Measurements from ENCODE around the gene SLC45A3. TPM values are rescaled to one million over a fixed set of nuclear protein-coding genes. Genes with fewer than 3 reads are reported as not detected.
"Not testable (repeated sequence)": the region's sequence is repeated elsewhere in the genome, so short reads cannot be mapped to it uniquely, and the experiment has no call there.

The SLC45A3 gene
- total RNA-seq, 1 experiment from 2014 or later, result 16.7 TPM

GRCh38 chr1:205725514-205725913 is 45.2 kb upstream of the SLC45A3 start:
- no peak overlapping the region for H3K18ac ChIP-seq (ENCODE audit: insufficient read length, low read depth, low read length)
- H3K14ac ChIP-seq (ENCODE audit: insufficient read depth, low read length), result no peak overlapping the region
- H3K56ac ChIP-seq (ENCODE audit: insufficient read length, low read depth, low read length), result no peak overlapping the region
- H2AK5ac ChIP-seq (ENCODE audit: insufficient read length, low read length), result no peak overlapping the region
- H3T11ph ChIP-seq (ENCODE audit: low read length), result no peak overlapping the region
- H3K79me1 ChIP-seq (ENCODE audit: insufficient read depth, low read depth, low read length, poor library complexity, severe bottlenecking), result no peaks in the 10 kb centered on the region
- H3K9ac ChIP-seq (ENCODE audit: extremely low read depth, insufficient read length, low read length), result no peak overlapping the region
- H3K27ac Mint-ChIP-seq, result no peak overlapping the region; a peak in 2 of 7 replicates
- no peaks in the 10 kb centered on the region for H3K27me3 Mint-ChIP-seq (ENCODE audit: low read depth)
- H3K36me3 Mint-ChIP-seq (ENCODE audit: insufficient read depth in 1 of 3, low read depth in 3 of 3), result peaks cover 34 to 83% (median 75%) of the 10 kb centered on the region in 3 experiments
- no peaks in the 10 kb centered on the region; the same call in 1 of the 2 replicates for H3K4me1 ChIP-seq (ENCODE audit: insufficient read depth, low read length)
- H2BK15ac ChIP-seq (ENCODE audit: low read depth, low read length), result no peak overlapping the region
- H2AFZ ChIP-seq (ENCODE audit: low read length), result no peak overlapping the region
- H3K23me2 ChIP-seq (ENCODE audit: insufficient read length, low read depth, low read length, poor library complexity, severe bottlenecking), result no peaks in the 10 kb centered on the region
- H3K4me3 Mint-ChIP-seq, result no peak overlapping the region
- H4K8ac ChIP-seq (replicated peaks; ENCODE audit: insufficient read length, low read depth, low read length), result no peak overlapping the region
- no peak overlapping the region for H2BK12ac ChIP-seq (ENCODE audit: insufficient read length, low read depth, low read length)
- H4K91ac ChIP-seq (ENCODE audit: insufficient read length, low read depth, low read length), result no peak overlapping the region
- H3K79me2 ChIP-seq (ENCODE audit: insufficient read depth, low read length), result no peaks in the 10 kb centered on the region; the same call in 1 of the 2 replicates
- H2BK20ac ChIP-seq (ENCODE audit: low read depth, low read length, poor library complexity, severe bottlenecking), result no peak overlapping the region
- H3K23ac ChIP-seq (ENCODE audit: insufficient read length, low read depth, low read length), result no peak overlapping the region
- no peak overlapping the region for H3K27ac ChIP-seq (ENCODE audit: insufficient read length, low read depth, low read length)
- H3K4ac ChIP-seq (ENCODE audit: low read depth, low read length), result no peak overlapping the region
- H3K4me1 Mint-ChIP-seq, result no peaks in the 10 kb centered on the region
- H3K9me3 ChIP-seq (ENCODE audit: control insufficient read depth, low read depth, low read length), result no peaks in the 10 kb centered on the region
- no CpG with 5 or more reads among the region's 1 CpG for whole genome bisulfite sequencing (ENCODE audit: extremely low coverage, insufficient read length, low lambda C conversion rate)
- TF ChIP-seq, protein P1, sequence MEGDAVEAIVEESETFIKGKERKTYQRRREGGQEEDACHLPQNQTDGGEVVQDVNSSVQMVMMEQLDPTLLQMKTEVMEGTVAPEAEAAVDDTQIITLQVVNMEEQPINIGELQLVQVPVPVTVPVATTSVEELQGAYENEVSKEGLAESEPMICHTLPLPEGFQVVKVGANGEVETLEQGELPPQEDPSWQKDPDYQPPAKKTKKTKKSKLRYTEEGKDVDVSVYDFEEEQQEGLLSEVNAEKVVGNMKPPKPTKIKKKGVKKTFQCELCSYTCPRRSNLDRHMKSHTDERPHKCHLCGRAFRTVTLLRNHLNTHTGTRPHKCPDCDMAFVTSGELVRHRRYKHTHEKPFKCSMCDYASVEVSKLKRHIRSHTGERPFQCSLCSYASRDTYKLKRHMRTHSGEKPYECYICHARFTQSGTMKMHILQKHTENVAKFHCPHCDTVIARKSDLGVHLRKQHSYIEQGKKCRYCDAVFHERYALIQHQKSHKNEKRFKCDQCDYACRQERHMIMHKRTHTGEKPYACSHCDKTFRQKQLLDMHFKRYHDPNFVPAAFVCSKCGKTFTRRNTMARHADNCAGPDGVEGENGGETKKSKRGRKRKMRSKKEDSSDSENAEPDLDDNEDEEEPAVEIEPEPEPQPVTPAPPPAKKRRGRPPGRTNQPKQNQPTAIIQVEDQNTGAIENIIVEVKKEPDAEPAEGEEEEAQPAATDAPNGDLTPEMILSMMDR (conservative IDR thresholded peaks at IDR 0.05), result no peak
- no peak for DNase-seq
- H3K9me3 Mint-ChIP-seq, result no peaks in the 10 kb centered on the region
- no peaks in the 10 kb centered on the region for H4K20me1 ChIP-seq (ENCODE audit: control insufficient read depth, insufficient read depth, insufficient read length)
- H4K5ac ChIP-seq (ENCODE audit: insufficient read length, low read depth, low read length), result no peak overlapping the region
- no peak overlapping the region for H2BK5ac ChIP-seq (ENCODE audit: insufficient read length, low read length)
- H2BK120ac ChIP-seq (ENCODE audit: low read depth, low read length, poor library complexity, severe bottlenecking), result no peak overlapping the region
- H3K4me2 ChIP-seq (ENCODE audit: insufficient read depth, insufficient read length, low read length), result no peak overlapping the region
- no peaks in the 10 kb centered on the region for H3K27me3 ChIP-seq (ENCODE audit: insufficient read depth, low read length)

- not testable (repeated sequence) for H3T11ph ChIP-seq (ENCODE audit: low read length); H3K56ac ChIP-seq (ENCODE audit: insufficient read length, low read depth, low read length); H3K27ac Mint-ChIP-seq; H3K27me3 ChIP-seq (ENCODE audit: insufficient read depth, low read length); H3K23ac ChIP-seq (ENCODE audit: insufficient read length, low read depth, low read length); H3K4me2 ChIP-seq (ENCODE audit: insufficient read depth, insufficient read length, low read length); H3K9me3 Mint-ChIP-seq; H3K23me2 ChIP-seq (ENCODE audit: insufficient read length, low read depth, low read length, poor library complexity, severe bottlenecking); H3K18ac ChIP-seq (ENCODE audit: insufficient read length, low read depth, low read length); H3K4me1 ChIP-seq (ENCODE audit: insufficient read depth, low read length); H2AFZ ChIP-seq (ENCODE audit: low read length); H3K9me3 ChIP-seq (ENCODE audit: control insufficient read depth, low read depth, low read length); H3K14ac ChIP-seq (ENCODE audit: insufficient read depth, low read length); H3K4ac ChIP-seq (ENCODE audit: low read depth, low read length); H3K27ac ChIP-seq (ENCODE audit: insufficient read length, low read depth, low read length); H2BK15ac ChIP-seq (ENCODE audit: low read depth, low read length); H3K79me1 ChIP-seq (ENCODE audit: insufficient read depth, low read depth, low read length, poor library complexity, severe bottlenecking); H4K20me1 ChIP-seq (ENCODE audit: control insufficient read depth, insufficient read depth, insufficient read length); H3K9ac ChIP-seq (ENCODE audit: extremely low read depth, insufficient read length, low read length); H4K8ac ChIP-seq (replicated peaks; ENCODE audit: insufficient read length, low read depth, low read length); DNase-seq; H3K4me3 Mint-ChIP-seq; H2BK5ac ChIP-seq (ENCODE audit: insufficient read length, low read length); H3K27me3 Mint-ChIP-seq (ENCODE audit: low read depth); H3K79me2 ChIP-seq (ENCODE audit: insufficient read depth, low read length); H2BK120ac ChIP-seq (ENCODE audit: low read depth, low read length, poor library complexity, severe bottlenecking); H4K5ac ChIP-seq (ENCODE audit: insufficient read length, low read depth, low read length); H4K91ac ChIP-seq (ENCODE audit: insufficient read length, low read depth, low read length); H2AK5ac ChIP-seq (ENCODE audit: insufficient read length, low read length); H2BK12ac ChIP-seq (ENCODE audit: insufficient read length, low read depth, low read length); H2BK20ac ChIP-seq (ENCODE audit: low read depth, low read length, poor library complexity, severe bottlenecking)
- Mint-ChIP-seq H3K4me1 (peaks cover 5 to 10% of the 10 kb centered on the region in 2 experiments; a peak in 3 of 4 replicates), H3K36me3 (ENCODE audit: insufficient read depth in 1 of 3, low read depth in 3 of 3) (peaks cover 41 to 91% (median 86%) of the 10 kb centered on the region in 3 experiments)
- WGBS (ENCODE audit: extremely low coverage, insufficient read length, low lambda C conversion rate), result no CpG with 5 or more reads among the region's 2 CpGs
Measured at GRCh38 chr1:205720740-205721139, 40.4 kb upstream of the SLC45A3 start.
